BJ (cell line): Measurements from ENCODE around the gene PFDN4. TPM values are rescaled to one million over a fixed set of nuclear protein-coding genes. Genes with fewer than 3 reads are reported as not detected.

ENCODE experiments used
- CTCF ChIA-PET: fragments of 350-600 bp; formaldehyde crosslinking; extraction: SDS; loops from one replicate; lab custom pipeline; 2021; ENCODE audit warnings: antibody characterized with exemption, inconsistent platforms; lab: Yijun Ruan, JAX
- POLR2A ChIA-PET: fragments of 300-600 bp; sonication (Branson Sonifier 250); formaldehyde crosslinking; extraction: SDS; loops from one replicate; lab custom pipeline; 2021; ENCODE audit warnings: antibody characterized with exemption; lab: Charles Lee
- DNase-seq: peaks from one replicate; pipeline ENCODE4 v3.0.0-alpha.2; 2011; ENCODE audit warnings: low read depth
- H3K27me3 ChIP-seq: 2 replicates; pipeline ENCODE4 v1.6.0; 2011; ENCODE audit warnings: low read length; ENCODE audit not compliant: control insufficient read depth, insufficient read depth
- H3K36me3 ChIP-seq: 2 replicates; pipeline ENCODE4 v1.5.1; 2011; ENCODE audit warnings: low read length; ENCODE audit not compliant: control insufficient read depth, insufficient read depth
- H3K4me3 ChIP-seq: 2 replicates; pipeline ENCODE4 v1.5.1; 2011; ENCODE audit warnings: low read depth, mild to moderate bottlenecking, control low read depth, low read length
- CTCF ChIP-seq: IDR thresholded peaks from 2 replicates; pipeline ENCODE4 v1.5.1; 2011; ENCODE audit warnings: low read depth, mild to moderate bottlenecking, control low read depth, inconsistent platforms, low read length, moderate library complexity; ENCODE audit not compliant: insufficient read depth
- polyA plus RNA-seq: library from polyadenylated mRNA; depleted of rRNA; stranded (reverse); fragments of >200 nt; gene quantifications from 2 replicates; pipeline ENCODE4 v1.2.3, GENCODE V29; 2011

PFDN4 gene
- polyA plus RNA-seq, 1 experiment: 10.4 TPM

GRCh38 chr20:54165803-54166202, 42.1 kb upstream of the PFDN4 start:
- Histone ChIP-seq H3K36me3 (no peaks in the 10 kb centered on the region), H3K27me3 (no peaks in the 10 kb centered on the region; the same call in 1 of the 2 replicates), H3K4me3 (no peak overlapping the region)
- ChIA-PET POLR2A (no interaction called here), CTCF (no interaction called here)
- TF ChIP-seq CTCF: no peak
- no peak for DNase-seq

GRCh38 chr20:54166987-54167662, 40.8 kb upstream of the PFDN4 start:
- H3K4me3 ChIP-seq: no peak overlapping the region
- no peak for TF ChIP-seq CTCF
- ChIA-PET CTCF (interaction anchor here (0.9 kb wide), 1 partner anchor 64 kb away, joined by 3 read pairs; no protein-coding TSS in a partner anchor), POLR2A (no interaction called here)
- no peaks in the 10 kb centered on the region for H3K36me3 ChIP-seq
- peaks cover 2% of the 10 kb centered on the region; the same call in 1 of the 2 replicates for H3K27me3 ChIP-seq
- no peak for DNase-seq

- H3K4me3 ChIP-seq: no peak overlapping the region
- peaks cover 10% of the 10 kb centered on the region for H3K27me3 ChIP-seq
- TF ChIP-seq CTCF: no peak
- no peaks in the 10 kb centered on the region for H3K36me3 ChIP-seq
- ChIA-PET POLR2A (no interaction called here), CTCF (interaction anchor here (0.5 to 0.9 kb wide), 2 partner anchors 9 to 65 kb away, joined by 3 read pairs; no protein-coding TSS in a partner anchor)
- DNase-seq: no peak
These were observed 39.7 kb upstream of the PFDN4 start for GRCh38 chr20:54167909-54168872.

- Histone ChIP-seq H3K4me3 (no peak overlapping the region), H3K36me3 (no peaks in the 10 kb centered on the region), H3K27me3 (peaks cover 16% of the 10 kb centered on the region)
- POLR2A ChIA-PET: no interaction called here
- CTCF ChIA-PET: interaction anchor here (0.7 to 2.7 kb wide), 3 partner anchors 9 to 65 kb away, joined by 4 to 13 read pairs (median 7); no protein-coding TSS in a partner anchor
- no peak for TF ChIP-seq CTCF
- DNase-seq: no peak
These were observed 38.7 kb upstream of the PFDN4 start for GRCh38 chr20:54168961-54169862.
